GM23248 (cell line): ENCODE measurements around the gene IL17RE. TPM values are rescaled to one million over a fixed set of nuclear protein-coding genes. Genes with fewer than 3 reads are reported as not detected.
"Not testable (repeated sequence)": the region's sequence is repeated elsewhere in the genome, so short reads cannot be mapped to it uniquely, and the experiment has no call there.

Experiments
- DNase-seq: peaks from one replicate; pipeline ENCODE4 v3.0.0-alpha.2; 2015
- H2AFZ ChIP-seq: fragments of 200-600 bp; sonication (generic); 2 replicates; pipeline ENCODE4 v1.6.1; 2016; ENCODE audit warnings: antibody characterized with exemption
- H3F3A ChIP-seq: fragments of 200-600 bp; sonication (generic); 2 replicates; pipeline ENCODE4 v1.6.1; 2016; ENCODE audit warnings: mild to moderate bottlenecking, antibody characterized with exemption, mixed run types; ENCODE audit not compliant: insufficient read depth
- H3K27ac ChIP-seq: fragments of 200-600 bp; sonication (generic); 2 replicates; pipeline ENCODE4 v1.5.1; 2016; ENCODE audit warnings: mild to moderate bottlenecking
- H3K27me3 ChIP-seq: fragments of 200-600 bp; sonication (generic); replicated peaks from 2 replicates; pipeline ENCODE4 v1.6.1; 2016; ENCODE audit warnings: mild to moderate bottlenecking; ENCODE audit not compliant: insufficient read depth
- H3K36me3 ChIP-seq: fragments of 200-600 bp; sonication (generic); 2 replicates; pipeline ENCODE4 v1.6.1; 2016; ENCODE audit warnings: low read depth, mild to moderate bottlenecking
- H3K4me1 ChIP-seq: fragments of 200-600 bp; sonication (generic); 2 replicates; pipeline ENCODE4 v1.6.1; 2016; ENCODE audit warnings: mild to moderate bottlenecking; ENCODE audit not compliant: insufficient read depth
- H3K4me2 ChIP-seq: fragments of 200-600 bp; sonication (generic); one replicate; pipeline ENCODE4 v1.6.1; 2016; ENCODE audit warnings: mild to moderate bottlenecking; ENCODE audit not compliant: unreplicated experiment
- H3K4me3 ChIP-seq: fragments of 200-600 bp; sonication (generic); 2 replicates; pipeline ENCODE4 v1.5.1; 2016; ENCODE audit warnings: mild to moderate bottlenecking
- H3K79me2 ChIP-seq: fragments of 200-600 bp; sonication (generic); 2 replicates; pipeline ENCODE4 v1.6.1; 2016; ENCODE audit warnings: mild to moderate bottlenecking; ENCODE audit not compliant: insufficient read depth
- H3K9ac ChIP-seq: fragments of 200-600 bp; sonication (generic); 2 replicates; pipeline ENCODE4 v1.6.1; 2016; ENCODE audit warnings: mild to moderate bottlenecking
- H3K9me2 ChIP-seq: fragments of 200-600 bp; sonication (generic); 2 replicates; pipeline ENCODE4 v1.6.1; 2016; ENCODE audit warnings: mixed run types, mild to moderate bottlenecking, moderate library complexity; ENCODE audit not compliant: insufficient read depth
- H3K9me3 ChIP-seq: fragments of 200-600 bp; sonication (generic); one replicate; pipeline ENCODE4 v1.6.1; 2017; ENCODE audit warnings: low read depth
- H4K20me1 ChIP-seq: fragments of 200-600 bp; sonication (generic); 2 replicates; pipeline ENCODE4 v1.6.0; 2016; ENCODE audit not compliant: insufficient read depth
- EZH2 ChIP-seq: fragments of 200-600 bp; sonication (generic); IDR thresholded peaks from 2 replicates; pipeline ENCODE4 v1.6.1; 2018; ENCODE audit warnings: antibody characterized with exemption, mild to moderate bottlenecking; ENCODE audit not compliant: insufficient read depth, poor library complexity, severe bottlenecking
- EZH2phosphoT487 ChIP-seq: fragments of 200-600 bp; sonication (generic); IDR thresholded peaks from 2 replicates; pipeline ENCODE4 v1.6.1; 2018; ENCODE audit warnings: antibody characterized with exemption, moderate library complexity, mild to moderate bottlenecking, low read depth; ENCODE audit not compliant: insufficient read depth
- WGBS, 2 experiments: methylation state at CpG; one replicate each; pipeline ENCODE4 v1.1.6; 2015 to 2017; ENCODE audit warnings: low lambda C conversion rate in 2 of 2, low coverage in 1 of 2; ENCODE audit errors: missing lambda C conversion rate in 2 of 2; 5-methylcytosine and 5-hydroxymethylcytosine counted together
- in situ Hi-C: fragments of 300-500 bp; cut with MboI; formaldehyde crosslinking; loops from 2 replicates; pipeline ENCODE4 v1.15.0; 2020
- polyA plus RNA-seq: library from polyadenylated mRNA; unstranded; fragments of >200 nt; fragmentation: Nextera tagmentation; extraction: Ambion mirVana; gene quantifications from 2 replicates; pipeline ENCODE4 v1.2.1, GENCODE V29; 2016
- total RNA-seq: library from RNA; depleted of rRNA; stranded (reverse); fragments of >200 nt; shearing (Covaris generic); gene quantifications from 2 replicates; pipeline ENCODE4 v1.2.3, GENCODE V29; 2014

The IL17RE gene
- total and polyA plus RNA-seq, 2 experiments from 2014 or later: 0.24 to 5.5 TPM

DNA sequence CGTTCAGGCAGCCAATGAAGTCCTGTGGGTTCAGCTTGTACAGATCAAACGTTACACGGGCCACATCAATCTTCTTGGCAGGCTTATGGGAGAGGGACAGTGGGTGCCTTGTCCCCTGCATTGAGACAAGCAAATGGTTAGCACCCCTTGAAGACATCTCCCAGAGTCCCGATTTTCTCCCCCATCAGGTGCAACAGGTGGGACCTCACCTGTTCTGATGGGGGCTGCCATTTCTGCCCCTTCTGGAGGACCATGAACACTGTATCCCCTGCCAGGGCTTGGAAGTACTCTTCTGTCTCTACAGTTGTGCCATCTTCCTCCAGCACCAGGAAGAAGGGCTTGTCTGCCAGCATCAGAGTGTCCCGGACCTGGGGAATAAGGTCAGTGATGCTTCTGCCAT lies 32.7 kb upstream of the IL17RE start:
- no peak for DNase-seq
- peaks cover 4% of the 10 kb centered on the region; the same call in 1 of the 2 replicates for H3K4me1 ChIP-seq
- no peaks in the 10 kb centered on the region for H4K20me1 ChIP-seq

DNA sequence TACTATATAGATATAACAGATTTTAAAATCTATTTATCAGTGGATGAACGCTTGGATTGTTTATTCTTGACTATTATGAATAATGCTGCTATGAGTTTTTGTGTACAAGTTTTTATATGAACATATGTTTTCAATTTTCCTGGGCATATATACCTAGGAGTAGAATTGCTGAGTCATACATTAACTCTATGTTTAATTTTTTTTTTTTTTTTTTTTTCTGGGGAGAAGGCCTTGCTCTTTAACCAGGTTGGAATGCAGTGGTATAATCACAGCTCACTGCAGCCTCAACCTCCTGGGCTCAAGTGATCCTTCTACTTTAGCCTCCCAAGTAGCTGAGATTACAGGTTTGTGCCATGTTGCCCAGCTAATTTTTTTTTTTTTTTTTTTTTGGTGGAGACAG lies 31.7 kb upstream of the IL17RE start:
- no peak overlapping the region for H3K27ac ChIP-seq
- WGBS, 2 experiments: 4 to 13% methylated on average over 1 of the region's 1 CpG
- H3K9me2 ChIP-seq: no peaks in the 10 kb centered on the region
- H3K4me3 ChIP-seq: no peak overlapping the region
- H3K9me3 ChIP-seq: no peaks in the 10 kb centered on the region
- no peak overlapping the region for H2AFZ ChIP-seq
- no peaks in the 10 kb centered on the region for H4K20me1 ChIP-seq
- H3F3A ChIP-seq: no peaks in the 10 kb centered on the region
- no peak overlapping the region for H3K9ac ChIP-seq
- peaks cover 4% of the 10 kb centered on the region; the same call in 1 of the 2 replicates for H3K4me1 ChIP-seq
- TF ChIP-seq EZH2phosphoT487 (no peak), EZH2 (no peak)
- no peaks in the 10 kb centered on the region for H3K79me2 ChIP-seq
- in situ Hi-C loops: no loop called here
- no peaks in the 10 kb centered on the region for H3K36me3 ChIP-seq
- peak; percentile 85 for DNase-seq
- H3K4me2 ChIP-seq: no peak overlapping the region
- H3K27me3 ChIP-seq: no peaks in the 10 kb centered on the region

More for the DNA sequence above, 32.7 kb upstream of the IL17RE start:
- no peaks in the 10 kb centered on the region for H3K9me2 ChIP-seq
- no peak overlapping the region for H2AFZ ChIP-seq
- H3K27ac ChIP-seq: no peak overlapping the region
- no peaks in the 10 kb centered on the region for H3K36me3 ChIP-seq
- H3K4me3 ChIP-seq: no peak overlapping the region
- 67% methylated on average over 5 of the region's 5 CpGs for WGBS, 2 experiments
- in situ Hi-C loops: no loop called here
- no peak overlapping the region for H3K4me2 ChIP-seq
- H3K79me2 ChIP-seq: no peaks in the 10 kb centered on the region
- H3F3A ChIP-seq: no peaks in the 10 kb centered on the region
- H3K9me3 ChIP-seq: no peaks in the 10 kb centered on the region
- H3K27me3 ChIP-seq: no peaks in the 10 kb centered on the region
- H3K9ac ChIP-seq: no peak overlapping the region
- TF ChIP-seq EZH2phosphoT487: no peak

DNA sequence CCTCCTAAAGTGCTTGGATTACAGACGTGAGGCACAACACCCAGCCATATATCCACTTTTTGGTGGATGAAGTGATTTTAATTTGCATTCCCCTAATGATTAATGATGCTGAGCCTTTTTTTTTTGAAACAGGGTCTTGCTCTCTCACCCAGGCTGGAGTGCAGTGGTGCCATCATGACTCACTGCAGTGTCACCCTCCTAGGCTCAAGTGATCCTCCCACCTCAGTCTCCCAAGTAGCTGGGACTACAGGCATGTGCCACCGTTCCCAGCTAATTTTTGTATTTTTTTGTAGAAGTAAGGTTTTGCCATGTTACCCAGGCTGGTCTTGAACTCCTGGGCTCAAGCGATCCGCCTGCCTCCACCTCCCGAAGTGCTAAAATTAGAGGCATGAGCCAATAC lies 30.6 kb upstream of the IL17RE start:
- H3K27ac ChIP-seq, H3K27me3 ChIP-seq, H2AFZ ChIP-seq, H3F3A ChIP-seq, H3K4me3 ChIP-seq, H4K20me1 ChIP-seq, H3K4me2 ChIP-seq, H3K79me2 ChIP-seq, H3K36me3 ChIP-seq, in situ Hi-C loops, H3K9me3 ChIP-seq, H3K9ac ChIP-seq, DNase-seq, H3K4me1 ChIP-seq, H3K9me2 ChIP-seq: not testable (repeated sequence)
- 85 to 86% methylated on average over 5 of the region's 5 CpGs for WGBS, 2 experiments

DNA sequence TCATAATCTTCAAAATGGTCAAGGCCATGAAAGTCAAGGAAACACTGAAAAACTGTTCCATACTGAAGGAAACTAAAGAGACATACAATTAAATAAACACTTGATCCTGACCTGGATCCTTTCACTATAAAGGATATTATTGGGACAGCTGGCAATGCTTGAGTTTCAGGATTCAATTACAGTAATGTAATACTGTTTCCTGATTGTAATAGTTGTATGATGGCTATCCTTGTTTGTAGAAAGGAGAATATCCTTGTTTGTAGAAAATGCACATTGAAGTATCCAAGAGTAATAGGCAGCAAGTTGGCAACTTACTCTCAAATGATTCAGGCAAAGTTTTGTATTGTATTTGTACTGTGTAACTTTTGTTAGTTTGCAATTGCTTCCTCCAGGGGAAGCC lies 27.2 kb upstream of the IL17RE start:
- no peak overlapping the region for H3K9ac ChIP-seq

DNA sequence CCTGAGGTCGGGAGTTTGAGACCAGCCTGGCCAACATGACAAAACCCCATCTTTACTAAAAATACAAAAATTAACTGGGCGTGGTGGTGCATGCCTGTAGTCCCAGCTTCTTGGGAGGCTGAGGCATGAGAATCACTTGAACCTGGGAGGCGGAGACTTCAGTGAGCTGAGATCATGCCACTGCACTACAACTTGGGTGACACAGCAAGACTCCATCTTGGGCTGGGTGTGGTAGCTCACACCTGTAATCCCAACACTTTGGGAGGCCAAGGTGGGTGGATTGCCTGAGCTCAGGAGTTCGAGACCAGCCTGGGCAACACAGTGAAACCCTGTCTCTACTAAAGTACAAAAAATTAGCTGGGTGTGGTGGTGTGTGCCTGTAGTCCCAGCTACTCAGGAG lies 26.4 kb upstream of the IL17RE start:
- H3K27ac ChIP-seq, in situ Hi-C loops, H3K9me3 ChIP-seq, H3K27me3 ChIP-seq, H3F3A ChIP-seq, H4K20me1 ChIP-seq, H3K9me2 ChIP-seq, DNase-seq, H3K9ac ChIP-seq, H3K79me2 ChIP-seq, H3K4me2 ChIP-seq, H2AFZ ChIP-seq, H3K36me3 ChIP-seq, H3K4me1 ChIP-seq, H3K4me3 ChIP-seq: not testable (repeated sequence)
- 56 to 69% methylated on average over 4 of the region's 4 CpGs for WGBS, 2 experiments

More for the DNA sequence above, 27.2 kb upstream of the IL17RE start:
- H3K4me3 ChIP-seq: no peak overlapping the region
- TF ChIP-seq EZH2 (no peak), EZH2phosphoT487 (no peak)
- in situ Hi-C loops: no loop called here
- no peaks in the 10 kb centered on the region for H3K36me3 ChIP-seq
- H3K9me3 ChIP-seq: no peaks in the 10 kb centered on the region
- no peak for DNase-seq
- H3K4me2 ChIP-seq: no peak overlapping the region
- no peak overlapping the region for H3K27ac ChIP-seq
- H3K4me1 ChIP-seq: peaks cover 4% of the 10 kb centered on the region; the same call in 1 of the 2 replicates
- no peaks in the 10 kb centered on the region for H3K9me2 ChIP-seq
- no peaks in the 10 kb centered on the region for H3F3A ChIP-seq
- H3K79me2 ChIP-seq: no peaks in the 10 kb centered on the region
- H3K27me3 ChIP-seq: no peaks in the 10 kb centered on the region
- H2AFZ ChIP-seq: no peak overlapping the region
- no peaks in the 10 kb centered on the region for H4K20me1 ChIP-seq
